ENCODE data around the gene SPO11. TPM values are rescaled to one million over a fixed set of nuclear protein-coding genes. Genes with fewer than 3 reads are reported as not detected.

SPO11 gene
- total RNA-seq, 1 experiment from 2014 or later = not detected

- H3K27ac Mint-ChIP-seq = peak overlapping the region in 1 of 3 experiments; percentile 54; a peak in 1 of 7 replicates
- no peak overlapping the region for H3K56ac ChIP-seq (ENCODE audit: insufficient read length, low read depth, low read length)
- H3K36me3 Mint-ChIP-seq (ENCODE audit: insufficient read depth in 1 of 3, low read depth in 3 of 3) = peaks cover 64 to 98% (median 96%) of the 10 kb centered on the region in 3 experiments
Measured at GRCh38 chr20:57371363-57371762, 41.8 kb downstream of the SPO11 start.

More at GRCh38 chr20:57371363-57371762, 41.8 kb downstream of the SPO11 start:
- Histone ChIP-seq H2BK12ac (ENCODE audit: insufficient read length, low read depth, low read length) (no peak overlapping the region), H3K23ac (ENCODE audit: insufficient read length, low read depth, low read length) (no peak overlapping the region), H3K23me2 (ENCODE audit: insufficient read length, low read depth, low read length, poor library complexity, severe bottlenecking) (no peaks in the 10 kb centered on the region), H3K27me3 (ENCODE audit: insufficient read depth, low read length) (no peaks in the 10 kb centered on the region), H2BK5ac (ENCODE audit: insufficient read length, low read length) (no peak overlapping the region), H4K5ac (ENCODE audit: insufficient read length, low read depth, low read length) (no peak overlapping the region), H3K14ac (ENCODE audit: insufficient read depth, low read length) (no peak overlapping the region), H3K4me1 (ENCODE audit: insufficient read depth, low read length) (no peaks in the 10 kb centered on the region), H3T11ph (ENCODE audit: low read length) (no peak overlapping the region), H2AFZ (ENCODE audit: low read length) (no peak overlapping the region), H3K4me2 (ENCODE audit: insufficient read depth, insufficient read length, low read length) (no peak overlapping the region), H2AK5ac (ENCODE audit: insufficient read length, low read length) (no peak overlapping the region), H2BK20ac (ENCODE audit: low read depth, low read length, poor library complexity, severe bottlenecking) (no peak overlapping the region), H3K9ac (ENCODE audit: extremely low read depth, insufficient read length, low read length) (no peak overlapping the region), H3K4ac (ENCODE audit: low read depth, low read length) (no peak overlapping the region), H2BK15ac (ENCODE audit: low read depth, low read length) (no peak overlapping the region), H3K27ac (ENCODE audit: insufficient read length, low read depth, low read length) (no peak overlapping the region), H3K79me1 (ENCODE audit: insufficient read depth, low read depth, low read length, poor library complexity, severe bottlenecking) (no peaks in the 10 kb centered on the region), H3K79me2 (ENCODE audit: insufficient read depth, low read length) (no peaks in the 10 kb centered on the region), H4K8ac (replicated peaks; ENCODE audit: insufficient read length, low read depth, low read length) (no peak overlapping the region), H4K20me1 (ENCODE audit: control insufficient read depth, insufficient read depth, insufficient read length) (no peaks in the 10 kb centered on the region), H4K91ac (ENCODE audit: insufficient read length, low read depth, low read length) (no peak overlapping the region), H3K9me3 (ENCODE audit: control insufficient read depth, low read depth, low read length) (no peaks in the 10 kb centered on the region), H2BK120ac (ENCODE audit: low read depth, low read length, poor library complexity, severe bottlenecking) (no peak overlapping the region), H3K18ac (ENCODE audit: insufficient read length, low read depth, low read length) (no peak overlapping the region)
- no peaks in the 10 kb centered on the region for H3K27me3 Mint-ChIP-seq (ENCODE audit: low read depth)
- no CpG with 5 or more reads among the region's 4 CpGs for WGBS (ENCODE audit: extremely low coverage, insufficient read length, low lambda C conversion rate)
- no peak for TF ChIP-seq CTCF (conservative IDR thresholded peaks at IDR 0.05)
- no peak for DNase-seq
- H3K9me3 Mint-ChIP-seq = no peaks in the 10 kb centered on the region
- no peak overlapping the region for H3K4me3 Mint-ChIP-seq
- H3K4me1 Mint-ChIP-seq = peaks cover 9 to 10% of the 10 kb centered on the region in 2 experiments

Measured in H9 (cell line).